H1 (cell line): ENCODE results near the gene PLCB4. TPM values are rescaled to one million over a fixed set of nuclear protein-coding genes. Genes with fewer than 3 reads are reported as not detected.

Experiments
- CTCF ChIA-PET: fragments of 300-600 bp; sonication (Branson Sonifier 250); formaldehyde crosslinking; loops from one replicate; lab custom pipeline; 2021; ENCODE audit not compliant: partially characterized antibody; lab: Charles Lee
- POLR2A ChIA-PET: fragments of 300-600 bp; sonication (Branson Sonifier 250); formaldehyde crosslinking; loops from one replicate; lab custom pipeline; 2021; ENCODE audit warnings: inconsistent platforms; ENCODE audit not compliant: partially characterized antibody; lab: Charles Lee
- DNase-seq, 2 experiments: peaks; one replicate each; pipeline versions ENCODE4 v3.0.0 to v3.0.0-alpha.2; 2010 to 2022; ENCODE audit warnings: low spot score in 2 of 2, low read depth in 1 of 2, mixed read lengths in 1 of 2
- FAIRE-seq: peaks from 2 replicates; lab custom pipeline; 2011; peaks lifted over from hg19 to GRCh38; lab: Jason Lieb, UNC
- H2AFZ ChIP-seq: 2 replicates; pipeline ENCODE4 v1.8.1; 2012; ENCODE audit warnings: low read length, inconsistent platforms
- H2AK5ac ChIP-seq: 2 replicates; pipeline ENCODE4 v1.6.1; 2013; ENCODE audit warnings: low read depth, low read length
- H2BK120ac ChIP-seq: replicated peaks from 2 replicates; pipeline ENCODE3; 2013; ENCODE audit warnings: low read depth, low read length, inconsistent platforms
- H2BK12ac ChIP-seq: 2 replicates; pipeline ENCODE4 v1.6.1; 2013; ENCODE audit warnings: low read depth, low read length
- H2BK15ac ChIP-seq: 2 replicates; pipeline ENCODE4 v1.6.1; 2013; ENCODE audit warnings: low read length
- H2BK20ac ChIP-seq: 2 replicates; pipeline ENCODE4 v1.6.1; 2013; ENCODE audit warnings: low read length
- H2BK5ac ChIP-seq: 2 replicates; pipeline ENCODE4 v1.6.1; 2013; ENCODE audit warnings: low read depth, low read length
- H3K14ac ChIP-seq: 2 replicates; pipeline ENCODE4 v1.6.1; 2013; ENCODE audit warnings: inconsistent platforms; ENCODE audit not compliant: insufficient read length
- H3K18ac ChIP-seq: 2 replicates; pipeline ENCODE4 v1.6.1; 2013; ENCODE audit warnings: low read length; ENCODE audit errors: extremely low read depth
- H3K23ac ChIP-seq: 2 replicates; pipeline ENCODE4 v1.6.1; 2013; ENCODE audit warnings: inconsistent platforms; ENCODE audit not compliant: insufficient read length
- H3K23me2 ChIP-seq: 2 replicates; pipeline ENCODE4 v1.6.1; 2013; ENCODE audit warnings: low read depth, low read length
- H3K27ac ChIP-seq: 2 replicates; pipeline ENCODE4 v1.6.1; 2011; ENCODE audit warnings: low read depth, low read length, inconsistent platforms
- H3K27me3 ChIP-seq, 4 experiments: replicated peaks in 1 of 4; 1 replicate in 1 of 4; 2 replicates in 3 of 4; pipeline versions ENCODE4 v1.6.1 to v1.8.1; 2011 to 2013; ENCODE audit warnings: low read length in 3 of 4, mild to moderate bottlenecking in 3 of 4, inconsistent platforms in 2 of 4, mixed read lengths in 2 of 4, moderate library complexity in 1 of 4; ENCODE audit not compliant: control insufficient read depth in 3 of 4, insufficient read depth in 3 of 4; ENCODE audit errors: extremely low read depth in 1 of 4
- H3K36me3 ChIP-seq, 4 experiments: 2 replicates each; pipeline versions ENCODE4 v1.6.1 to v1.8.1; 2011 to 2013; ENCODE audit warnings: mild to moderate bottlenecking in 4 of 4, low read length in 3 of 4, moderate library complexity in 2 of 4, control low read depth in 1 of 4, inconsistent platforms in 1 of 4; ENCODE audit not compliant: insufficient read depth in 4 of 4, control insufficient read depth in 2 of 4
- H3K4ac ChIP-seq: replicated peaks from 2 replicates; pipeline ENCODE3; 2013; ENCODE audit warnings: low read length, low read depth, mixed read lengths, inconsistent platforms; ENCODE audit not compliant: insufficient read length
- H3K4me1 ChIP-seq, 4 experiments: replicated peaks in 1 of 4; 1 replicate in 1 of 4; 2 replicates in 3 of 4; pipeline versions ENCODE4 v1.6.1 to v1.8.1; 2011 to 2013; ENCODE audit warnings: low read length in 3 of 4, inconsistent platforms in 2 of 4, mixed read lengths in 1 of 4; ENCODE audit not compliant: insufficient read depth in 4 of 4, control insufficient read depth in 3 of 4
- H3K4me2 ChIP-seq, 2 experiments: 2 replicates each; pipeline versions ENCODE4 v1.6.1 to v1.8.1; 2011 to 2013; ENCODE audit warnings: low read depth in 2 of 2, low read length in 2 of 2, control low read depth in 1 of 2, inconsistent platforms in 1 of 2, mild to moderate bottlenecking in 1 of 2; ENCODE audit not compliant: insufficient read depth in 1 of 2
- H3K4me3 ChIP-seq, 4 experiments: fragments of 200-600, 300-600 bp in 1 of 4; sonication (generic), shearing (Covaris generic), sonication (Bioruptor Twin) in 1 of 4; 2 replicates each; pipeline versions ENCODE4 v1.5.1 to v1.8.1; 2011 to 2016; ENCODE audit warnings: low read length in 4 of 4, low read depth in 3 of 4, control low read depth in 2 of 4, inconsistent platforms in 2 of 4, mild to moderate bottlenecking in 2 of 4, mixed read lengths in 1 of 4, moderate library complexity in 1 of 4; ENCODE audit not compliant: insufficient read depth in 2 of 4; ENCODE audit errors: extremely low read depth in 1 of 4
- H3K56ac ChIP-seq: replicated peaks from 2 replicates; pipeline ENCODE3; 2013; ENCODE audit warnings: low read depth, mild to moderate bottlenecking, mixed read lengths, low read length, inconsistent platforms; ENCODE audit not compliant: insufficient read length
- H3K79me1 ChIP-seq: 2 replicates; pipeline ENCODE4 v1.6.1; 2013; ENCODE audit warnings: low read depth, low read length, control low read depth
- H3K79me2 ChIP-seq, 2 experiments: 2 replicates each; pipeline versions ENCODE4 v1.6.1 to v1.8.1; 2012 to 2013; ENCODE audit warnings: low read length in 2 of 2, mild to moderate bottlenecking in 2 of 2, inconsistent platforms in 1 of 2; ENCODE audit not compliant: insufficient read depth in 2 of 2, control insufficient read depth in 1 of 2
- H3K9ac ChIP-seq, 4 experiments: replicated peaks in 1 of 4; 1 replicate in 1 of 4; 2 replicates in 3 of 4; pipeline versions ENCODE4 v1.6.1 to v1.8.1; 2011 to 2013; ENCODE audit warnings: low read depth in 3 of 4, low read length in 3 of 4, control low read depth in 2 of 4, mild to moderate bottlenecking in 2 of 4, moderate library complexity in 2 of 4, inconsistent platforms in 1 of 4; ENCODE audit errors: extremely low read depth in 1 of 4
- H3K9me3 ChIP-seq, 2 experiments: 2 replicates each; pipeline versions ENCODE4 v1.6.1 to v1.8.1; 2012 to 2013; ENCODE audit warnings: mild to moderate bottlenecking in 2 of 2, moderate library complexity in 2 of 2, control low read depth in 1 of 2, inconsistent platforms in 1 of 2, low read depth in 1 of 2, low read length in 1 of 2, mixed read lengths in 1 of 2; ENCODE audit not compliant: insufficient read depth in 2 of 2
- H4K20me1 ChIP-seq, 2 experiments: replicated peaks in 1 of 2; 2 replicates each; pipeline versions ENCODE3 to v1.8.1; 2011 to 2013; ENCODE audit warnings: inconsistent platforms in 2 of 2, low read length in 2 of 2, mild to moderate bottlenecking in 1 of 2; ENCODE audit not compliant: insufficient read depth in 2 of 2, control insufficient read depth in 1 of 2
- H4K5ac ChIP-seq: 2 replicates; pipeline ENCODE4 v1.6.1; 2013; ENCODE audit warnings: low read length, low read depth, mixed read lengths, inconsistent platforms; ENCODE audit not compliant: insufficient read length
- H4K8ac ChIP-seq: 2 replicates; pipeline ENCODE4 v1.8.0; 2013; ENCODE audit warnings: mild to moderate bottlenecking, moderate library complexity, low read length, inconsistent platforms; ENCODE audit not compliant: insufficient read depth; ENCODE audit errors: extremely low read depth
- H4K91ac ChIP-seq: replicated peaks from 2 replicates; pipeline ENCODE3; 2013; ENCODE audit warnings: low read length, mixed read lengths, inconsistent platforms; ENCODE audit not compliant: insufficient read length
- BCL11A ChIP-seq, 2 experiments: IDR thresholded peaks; one replicate each; pipeline ENCODE4 v1.6.1; 2011; ENCODE audit warnings: low read depth in 2 of 2, low read length in 2 of 2, mild to moderate bottlenecking in 2 of 2
- CBX5 ChIP-seq: fragments of 300-800, 300-1000 bp; sonication (generic); IDR thresholded peaks from 2 replicates; pipeline ENCODE4 v1.7.1; 2016; ENCODE audit warnings: antibody characterized with exemption, low read length, low read depth
- CBX8 ChIP-seq: fragments of 300-800, 300-1000 bp; sonication (generic); IDR thresholded peaks from 2 replicates; pipeline ENCODE4 v1.7.1; 2016; ENCODE audit warnings: low read depth, low read length, borderline replicate concordance
- HDAC2 ChIP-seq, 2 experiments: fragments of 300-600 bp in 1 of 2; sonication (generic) in 1 of 2; IDR thresholded peaks; 2 replicates each; pipeline ENCODE4 v1.6.1; 2011 to 2012; ENCODE audit warnings: low read depth in 2 of 2, low read length in 2 of 2, mild to moderate bottlenecking in 2 of 2, moderate library complexity in 2 of 2, borderline replicate concordance in 1 of 2, inconsistent platforms in 1 of 2
- SIRT6 ChIP-seq: IDR thresholded peaks from one replicate; pipeline ENCODE4 v1.7.1; 2012; ENCODE audit warnings: low read length, inconsistent platforms
- TAF7 ChIP-seq: optimal IDR thresholded peaks from 2 replicates; pipeline ENCODE3; 2011; ENCODE audit warnings: low read depth, mild to moderate bottlenecking, inconsistent platforms, low read length, moderate library complexity, borderline replicate concordance
- WGBS, 2 experiments: shearing (Covaris generic) in 1 of 2; methylation state at CpG; one replicate each; pipeline versions ENCODE4 v1.1.6 to v1.1.7; 2013 to 2015; ENCODE audit warnings: low lambda C conversion rate in 2 of 2, mixed read lengths in 2 of 2, inconsistent platforms in 1 of 2, low coverage in 1 of 2, missing lambda C conversion rate in 1 of 2; ENCODE audit not compliant: insufficient replicate concordance in 2 of 2, insufficient coverage in 1 of 2, insufficient read length in 1 of 2; ENCODE audit errors: extremely low coverage in 1 of 2, missing lambda C conversion rate in 1 of 2; 5-methylcytosine and 5-hydroxymethylcytosine counted together
- polyA plus RNA-seq, 7 experiments: library from polyadenylated mRNA; depleted of rRNA in 3 of 7; stranded (reverse) in 5 of 7; unstranded in 2 of 7; fragments of >200 nt in 5 of 7; fragments of 200-250 nt in 2 of 7; gene quantifications; 1 replicate in 5 of 7; 2 replicates in 1 of 7; 4 replicates in 1 of 7; pipeline versions ENCODE4 v1.2.1 to v1.2.3, GENCODE V29; 2011 to 2013; ENCODE audit warnings: missing spikeins in 2 of 7, mixed read lengths in 2 of 7
- total RNA-seq: library from RNA; stranded (reverse); fragmentation: NEBNext Ultra II Directional; extraction: Animal tissue kit (Norgen Biotek cat#: 25700); gene quantifications from 2 replicates; pipeline ENCODE4 v1.2.1, GENCODE V29; 2021

Gene PLCB4
- total and polyA plus RNA-seq, 2 of the 8 experiments (the other 6 are each of a cell fraction or from before 2014, with no cell fraction given), result 3.2 to 14.1 TPM

GRCh38 chr20:9207253-9207652 is 138.4 kb downstream of the PLCB4 start:
- Histone ChIP-seq H2BK15ac (no peak overlapping the region), H3K36me3 (no peaks in the 10 kb centered on the region), H3K4me3 (no peak overlapping the region), H4K5ac (no peak overlapping the region), H3K14ac (no peak overlapping the region), H3K4me1 (no peaks in the 10 kb centered on the region; a peak in 2 of 7 replicates), H3K56ac (no peak overlapping the region), H2BK20ac (no peak overlapping the region), H4K8ac (no peak overlapping the region; the same call in 1 of the 2 replicates), H3K4me2 (no peak overlapping the region), H3K27me3 (no peaks in the 10 kb centered on the region), H3K79me1 (peaks cover 2% of the 10 kb centered on the region; the same call in 1 of the 2 replicates), H3K9ac (no peak overlapping the region), H2BK120ac (no peak overlapping the region), H3K79me2 (no peaks in the 10 kb centered on the region), H2BK5ac (no peak overlapping the region), H3K9me3 (no peaks in the 10 kb centered on the region), H2BK12ac (no peak overlapping the region), H3K4ac (no peak overlapping the region), H4K91ac (no peak overlapping the region), H2AK5ac (no peak overlapping the region), H3K23ac (no peak overlapping the region), H4K20me1 (no peaks in the 10 kb centered on the region), H2AFZ (no peak overlapping the region), H3K18ac (no peak overlapping the region), H3K23me2 (no peaks in the 10 kb centered on the region), H3K27ac (no peak overlapping the region)
- TF ChIP-seq CBX5 (no peak), HDAC2 (IDR thresholded peaks at IDR 0.05; ENCODE audit: borderline replicate concordance in 1 of 2, low read depth in 2 of 2, low read length in 2 of 2) (no peak), CBX8 (no peak), TAF7 (no peak), SIRT6 (no peak), BCL11A (IDR thresholded peaks at IDR 0.05; ENCODE audit: low read depth in 2 of 2, low read length in 2 of 2) (no peak)
- CTCF ChIA-PET, result interaction anchor here (1.6 kb wide), 1 partner anchor 8 kb away, joined by 5 read pairs; no protein-coding TSS in a partner anchor
- DNase-seq (no peak), FAIRE-seq (no peak)
- POLR2A ChIA-PET, result no interaction called here
- WGBS, 2 experiments, result 93% methylated on average over 5 of the region's 5 CpGs; no CpG with 5 or more reads in 1 of the 2 experiments
